BJ (cell line): Measurements from ENCODE around the gene GSG1L. TPM values are rescaled to one million over a fixed set of nuclear protein-coding genes. Genes with fewer than 3 reads are reported as not detected.

Experiments
- CTCF ChIA-PET: fragments of 350-600 bp; formaldehyde crosslinking; extraction: SDS; loops from one replicate; lab custom pipeline; 2021; ENCODE audit warnings: antibody characterized with exemption, inconsistent platforms; lab: Yijun Ruan, JAX
- POLR2A ChIA-PET: fragments of 300-600 bp; sonication (Branson Sonifier 250); formaldehyde crosslinking; extraction: SDS; loops from one replicate; lab custom pipeline; 2021; ENCODE audit warnings: antibody characterized with exemption; lab: Charles Lee
- DNase-seq: peaks from one replicate; pipeline ENCODE4 v3.0.0-alpha.2; 2011; ENCODE audit warnings: low read depth
- H3K27me3 ChIP-seq: 2 replicates; pipeline ENCODE4 v1.6.0; 2011; ENCODE audit warnings: low read length; ENCODE audit not compliant: control insufficient read depth, insufficient read depth
- H3K36me3 ChIP-seq: 2 replicates; pipeline ENCODE4 v1.5.1; 2011; ENCODE audit warnings: low read length; ENCODE audit not compliant: control insufficient read depth, insufficient read depth
- H3K4me3 ChIP-seq: 2 replicates; pipeline ENCODE4 v1.5.1; 2011; ENCODE audit warnings: low read depth, mild to moderate bottlenecking, control low read depth, low read length
- CTCF ChIP-seq: IDR thresholded peaks from 2 replicates; pipeline ENCODE4 v1.5.1; 2011; ENCODE audit warnings: low read depth, mild to moderate bottlenecking, control low read depth, inconsistent platforms, low read length, moderate library complexity; ENCODE audit not compliant: insufficient read depth
- polyA plus RNA-seq: library from polyadenylated mRNA; depleted of rRNA; stranded (reverse); fragments of >200 nt; gene quantifications from 2 replicates; pipeline ENCODE4 v1.2.3, GENCODE V29; 2011

The GSG1L gene
- polyA plus RNA-seq, 1 experiment, result not detected

- Histone ChIP-seq H3K36me3 (no peaks in the 10 kb centered on the region; the same call in 1 of the 2 replicates), H3K4me3 (no peak overlapping the region), H3K27me3 (no peaks in the 10 kb centered on the region)
- TF ChIP-seq CTCF, result no peak
- DNase-seq, result no peak
- ChIA-PET CTCF (interaction anchor here (1.0 kb wide), 2 partner anchors 15 to 64 kb away, joined by 3 read pairs; no protein-coding TSS in a partner anchor), POLR2A (no interaction called here)
These were observed 23.7 kb upstream of the GSG1L start for GRCh38 chr16:28087140-28087660.

- no peak for TF ChIP-seq CTCF
- POLR2A ChIA-PET, result no interaction called here
- Histone ChIP-seq H3K36me3 (no peaks in the 10 kb centered on the region; the same call in 1 of the 2 replicates), H3K27me3 (no peaks in the 10 kb centered on the region), H3K4me3 (no peak overlapping the region)
- CTCF ChIA-PET, result interaction anchor here (0.8 to 1.0 kb wide), 2 partner anchors 14 to 16 kb away, joined by 3 to 7 read pairs; no protein-coding TSS in a partner anchor
- DNase-seq, result no peak
These were observed 22.9 kb upstream of the GSG1L start for GRCh38 chr16:28086186-28087139.

- Histone ChIP-seq H3K27me3 (no peaks in the 10 kb centered on the region), H3K36me3 (no peaks in the 10 kb centered on the region), H3K4me3 (no peak overlapping the region)
- no peak for TF ChIP-seq CTCF
- ChIA-PET POLR2A (no interaction called here), CTCF (interaction anchor here (1.1 kb wide), 1 partner anchor 15 kb away, joined by 5 read pairs; no protein-coding TSS in a partner anchor)
- DNase-seq, result no peak
These were observed 22.1 kb upstream of the GSG1L start for GRCh38 chr16:28085389-28086171.

- CTCF ChIA-PET, result no interaction called here
These were observed 20.7 kb upstream of the GSG1L start for GRCh38 chr16:28084209-28084608.

More at GRCh38 chr16:28084209-28084608, 20.7 kb upstream of the GSG1L start:
- DNase-seq, result no peak
- POLR2A ChIA-PET, result no interaction called here
- Histone ChIP-seq H3K27me3 (no peaks in the 10 kb centered on the region), H3K36me3 (no peaks in the 10 kb centered on the region), H3K4me3 (no peak overlapping the region)
- no peak for TF ChIP-seq CTCF
